GM10248 (cell line): ENCODE data around the gene RXFP1.
A peak's percentile ranks its signal among the peaks of the same experiment; 100 is the strongest.

Source experiments
- CTCF ChIA-PET: fragments of 300-600 bp; sonication (Branson Sonifier 250); formaldehyde crosslinking; extraction: SDS; loops from one replicate; lab custom pipeline; 2021; ENCODE audit warnings: antibody characterized with exemption; lab: Yijun Ruan, JAX
- POLR2A ChIA-PET: fragments of 350-650 bp; sonication (Branson Sonifier 250); formaldehyde crosslinking; extraction: SDS; loops from one replicate; lab custom pipeline; 2020; ENCODE audit warnings: antibody characterized with exemption; lab: Yijun Ruan, JAX
- DNase-seq: peaks from one replicate; pipeline ENCODE4 v3.0.0; 2012; ENCODE audit errors: extremely low spot score
- TF ChIP-seq, protein P1 (sequence below): IDR thresholded peaks from 2 replicates; pipeline ENCODE4 v1.5.1; 2012; ENCODE audit warnings: mild to moderate bottlenecking, low read depth; ENCODE audit errors: extremely low read depth, missing control alignments, control extremely low read depth

RXFP1 gene

DNA sequence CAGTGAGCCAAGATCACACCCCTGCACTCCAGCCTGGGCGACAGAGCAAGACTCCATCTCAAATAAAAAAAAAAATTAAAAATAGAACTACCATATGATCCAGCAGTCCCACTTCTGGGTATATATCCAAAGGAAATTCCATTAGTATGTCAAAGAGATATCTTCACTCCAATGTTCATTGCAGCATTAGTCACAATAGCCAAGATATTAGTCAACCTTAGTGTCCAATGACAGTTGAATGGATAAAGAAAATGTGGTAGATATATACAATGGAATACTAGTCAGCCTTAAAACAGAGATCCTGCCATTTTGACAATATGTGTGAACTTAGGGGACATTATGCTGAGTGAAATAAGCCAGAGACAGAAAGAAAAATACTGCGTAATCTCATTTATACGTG is 100.6 kb downstream of the RXFP1 start:
- TF ChIP-seq, protein P1, sequence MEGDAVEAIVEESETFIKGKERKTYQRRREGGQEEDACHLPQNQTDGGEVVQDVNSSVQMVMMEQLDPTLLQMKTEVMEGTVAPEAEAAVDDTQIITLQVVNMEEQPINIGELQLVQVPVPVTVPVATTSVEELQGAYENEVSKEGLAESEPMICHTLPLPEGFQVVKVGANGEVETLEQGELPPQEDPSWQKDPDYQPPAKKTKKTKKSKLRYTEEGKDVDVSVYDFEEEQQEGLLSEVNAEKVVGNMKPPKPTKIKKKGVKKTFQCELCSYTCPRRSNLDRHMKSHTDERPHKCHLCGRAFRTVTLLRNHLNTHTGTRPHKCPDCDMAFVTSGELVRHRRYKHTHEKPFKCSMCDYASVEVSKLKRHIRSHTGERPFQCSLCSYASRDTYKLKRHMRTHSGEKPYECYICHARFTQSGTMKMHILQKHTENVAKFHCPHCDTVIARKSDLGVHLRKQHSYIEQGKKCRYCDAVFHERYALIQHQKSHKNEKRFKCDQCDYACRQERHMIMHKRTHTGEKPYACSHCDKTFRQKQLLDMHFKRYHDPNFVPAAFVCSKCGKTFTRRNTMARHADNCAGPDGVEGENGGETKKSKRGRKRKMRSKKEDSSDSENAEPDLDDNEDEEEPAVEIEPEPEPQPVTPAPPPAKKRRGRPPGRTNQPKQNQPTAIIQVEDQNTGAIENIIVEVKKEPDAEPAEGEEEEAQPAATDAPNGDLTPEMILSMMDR = no peak
- ChIA-PET POLR2A (no interaction called here), CTCF (no interaction called here)
- DNase-seq = no peak

DNA sequence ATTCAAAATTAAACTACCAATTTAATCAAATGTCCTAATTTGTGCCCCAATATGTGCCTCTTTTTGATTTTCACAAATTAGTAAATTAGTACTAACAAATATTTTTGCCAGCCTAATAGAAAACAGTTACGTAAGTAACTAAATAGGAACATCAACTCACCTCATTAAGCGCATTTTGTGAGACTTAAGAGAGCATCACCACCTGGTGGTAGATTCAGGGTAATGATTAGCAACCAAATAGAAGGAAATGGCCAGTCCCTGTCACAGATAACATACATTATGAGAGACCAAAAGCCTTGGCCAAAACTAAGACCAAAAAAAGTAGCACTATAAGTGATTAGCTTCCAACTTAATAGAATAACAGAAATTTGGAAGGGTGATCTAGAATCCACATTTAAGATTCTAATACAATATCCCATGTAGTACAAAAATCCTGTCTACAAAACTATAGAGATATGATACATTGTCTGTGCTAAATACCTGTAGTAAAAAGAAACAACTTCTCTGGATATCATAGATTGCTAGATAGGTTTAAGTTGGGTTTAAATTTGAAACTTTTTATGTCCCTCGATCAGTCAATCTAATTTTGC is 103.3 kb downstream of the RXFP1 start:
- CTCF ChIA-PET = interaction anchor here (1.0 to 2.8 kb wide), 14 partner anchors 10 to 369 kb away, joined by 3 to 12 read pairs (median 3); no protein-coding TSS in a partner anchor
- TF ChIP-seq, protein P1 = peak; percentile 70
- POLR2A ChIA-PET = no interaction called here
- peak; percentile 24 for DNase-seq

DNA sequence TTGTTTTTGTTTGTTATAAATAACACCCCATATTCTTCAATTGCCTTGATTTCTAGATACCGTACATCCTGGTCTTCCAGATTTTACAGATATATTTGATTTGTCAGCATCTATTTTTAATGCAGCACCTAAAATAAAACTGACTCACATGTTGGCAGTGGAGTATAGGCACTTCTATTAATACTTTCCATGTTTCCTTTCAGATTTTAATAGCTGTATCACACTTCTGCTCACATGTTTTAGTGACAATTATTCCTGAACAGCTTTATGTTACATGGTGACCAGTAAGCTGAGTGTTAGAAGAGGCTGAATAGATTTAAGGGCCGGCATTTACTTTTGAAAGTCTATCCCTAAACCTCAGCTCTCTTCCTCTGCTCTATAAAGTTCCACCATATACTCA is 103.9 kb downstream of the RXFP1 start:
- POLR2A ChIA-PET = no interaction called here
- DNase-seq = no peak
- TF ChIP-seq, protein P1 = no peak
- CTCF ChIA-PET = interaction anchor here (0.8 to 2.8 kb wide), 14 partner anchors 9 to 370 kb away, joined by 3 to 12 read pairs (median 3); no protein-coding TSS in a partner anchor

DNA sequence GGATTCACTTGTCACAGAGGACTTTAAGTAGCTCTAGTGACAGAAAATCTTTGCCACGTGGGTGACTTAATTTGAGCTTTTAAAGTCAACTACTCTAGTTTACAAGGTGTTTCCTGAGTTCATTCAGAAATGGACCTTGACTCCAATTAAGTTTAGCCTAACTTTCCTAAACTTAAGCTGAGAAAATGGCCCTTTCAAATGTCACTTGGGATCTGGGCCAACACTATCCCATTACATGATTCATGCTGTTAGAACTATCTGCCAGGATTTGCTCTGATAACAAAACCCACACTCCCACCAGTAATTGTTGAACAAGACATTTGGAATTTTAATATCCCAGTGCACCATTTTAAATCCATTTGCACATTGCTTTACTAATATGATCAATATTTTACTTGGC is 109.2 kb downstream of the RXFP1 start:
- TF ChIP-seq, protein P1 = no peak
- ChIA-PET POLR2A (no interaction called here), CTCF (interaction anchor here (1.4 to 2.7 kb wide), 2 partner anchors 10 to 135 kb away, joined by 3 to 7 read pairs; no protein-coding TSS in a partner anchor)
- no peak for DNase-seq

DNA sequence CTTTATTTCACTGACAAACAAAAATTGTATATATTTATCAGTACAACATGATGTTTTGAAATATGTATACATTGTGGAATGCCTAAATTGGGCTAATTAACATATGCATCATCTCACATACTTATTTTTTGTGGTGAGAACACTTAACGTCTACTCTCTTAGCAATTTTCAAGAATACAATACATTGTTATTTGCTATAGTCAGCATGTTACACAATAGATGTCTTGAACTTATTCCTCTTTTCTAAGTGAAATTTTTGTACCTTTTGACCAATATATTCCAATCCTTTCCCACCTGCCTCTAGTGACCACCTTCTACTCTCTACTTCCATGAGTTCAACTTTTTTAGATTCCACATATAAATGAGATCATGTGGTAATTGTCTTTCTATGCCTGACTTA is 114.9 kb downstream of the RXFP1 start:
- TF ChIP-seq, protein P1 = no peak
- DNase-seq = no peak
- CTCF ChIA-PET = no interaction called here
- POLR2A ChIA-PET = no interaction called here

DNA sequence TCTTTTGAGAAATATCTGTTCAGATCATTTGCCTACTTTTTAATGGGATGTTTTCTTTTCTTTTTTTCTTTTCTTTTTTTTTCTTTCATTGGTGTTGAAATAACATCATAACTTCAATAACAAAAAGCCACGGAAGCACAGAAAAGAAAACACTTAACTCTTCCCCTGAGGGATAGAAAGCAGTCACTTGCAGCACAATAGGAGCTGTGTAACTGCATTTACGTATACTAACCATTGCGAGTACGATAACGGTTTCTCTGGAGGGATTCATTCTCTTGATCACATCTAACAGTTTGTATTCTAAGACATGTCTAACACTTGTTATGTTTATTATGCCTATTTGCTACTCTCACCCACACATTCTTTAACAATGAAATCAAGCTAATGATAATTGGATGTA is 122.7 kb downstream of the RXFP1 start:
- no peak for DNase-seq
- TF ChIP-seq, protein P1 = no peak
- CTCF ChIA-PET = interaction anchor here (1.4 to 1.6 kb wide), 2 partner anchors 13 to 19 kb away, joined by 3 to 7 read pairs; no protein-coding TSS in a partner anchor
- POLR2A ChIA-PET = no interaction called here
